CD4-positive, alpha-beta T cell treated with Interleukin-10 for 1 hour (primary cell): ENCODE measurements around the gene ZC3H7B.
"Not testable (repeated sequence)": the region's sequence is repeated elsewhere in the genome, so short reads cannot be mapped to it uniquely, and the experiment has no call there.

ENCODE experiments used
- DNase-seq: peaks from one replicate; pipeline ENCODE4 v3.0.0-alpha.2; 2020

Gene ZC3H7B

GRCh38 chr22:41285820-41286638 is 15.3 kb upstream of the ZC3H7B start, which contains the start of gene RANGAP1:
TSS of gene RANGAP1 (minus strand) at chr22:41286187. CDS start at chr22:41281044, 5,143 bp downstream.
- DNase-seq = peak; percentile 99

- peak; percentile 70 for DNase-seq
Measured at GRCh38 chr22:41286639-41287091, 14.7 kb upstream of the ZC3H7B start.

GRCh38 chr22:41288245-41288946 is 12.9 kb upstream of the ZC3H7B start:
- no peak for DNase-seq

GRCh38 chr22:41289671-41290070 is 11.7 kb upstream of the ZC3H7B start:
- DNase-seq = no peak

GRCh38 chr22:41290262-41291221 is 10.8 kb upstream of the ZC3H7B start:
- no peak for DNase-seq

- DNase-seq = not testable (repeated sequence)
Measured at GRCh38 chr22:41294816-41295215, 6.5 kb upstream of the ZC3H7B start.

- DNase-seq = no peak
Measured at GRCh38 chr22:41296826-41297667, 4.3 kb upstream of the ZC3H7B start.

- no peak for DNase-seq
Measured at GRCh38 chr22:41300661-41301060, 664 bp upstream of the ZC3H7B start.

- peak; percentile 19 for DNase-seq
Measured at GRCh38 chr22:41302021-41302767, 869 bp downstream of the ZC3H7B start.

GRCh38 chr22:41302811-41303210 is 1.5 kb downstream of the ZC3H7B start:
- no peak for DNase-seq

- no peak for DNase-seq
Measured at GRCh38 chr22:41305646-41306045, 4.3 kb downstream of the ZC3H7B start.

GRCh38 chr22:41308054-41308453 is 6.7 kb downstream of the ZC3H7B start:
- DNase-seq = no peak

GRCh38 chr22:41308544-41308947 is 7.2 kb downstream of the ZC3H7B start:
- DNase-seq = no peak

GRCh38 chr22:41310336-41310735 is 9.0 kb downstream of the ZC3H7B start:
- no peak for DNase-seq

GRCh38 chr22:41311487-41311886 is 10.2 kb downstream of the ZC3H7B start:
- no peak for DNase-seq

GRCh38 chr22:41314821-41315220 is 13.5 kb downstream of the ZC3H7B start:
- no peak for DNase-seq

GRCh38 chr22:41315586-41315985 is 14.3 kb downstream of the ZC3H7B start:
- no peak for DNase-seq

GRCh38 chr22:41320416-41321240 is 19.3 kb downstream of the ZC3H7B start:
- no peak for DNase-seq

GRCh38 chr22:41324821-41325528 is 23.6 kb downstream of the ZC3H7B start:
- DNase-seq = no peak

GRCh38 chr22:41327124-41327523 is 25.8 kb downstream of the ZC3H7B start:
- no peak for DNase-seq
